Right lobe of liver (tissue), 6 donors: ENCODE results near the gene RBP2. TPM values are rescaled to one million over a fixed set of nuclear protein-coding genes. Genes with fewer than 3 reads are reported as not detected.

Experiments
- ATAC-seq, 4 donors: fragments of 200-7000 bp; cut with Tn5 transposase; one replicate each; pipeline ENCODE4 v1.9.1; 2020; ENCODE audit warnings: mild to moderate bottlenecking in 4 of 4, moderate library complexity in 4 of 4
- DNase-seq, 3 donors: peaks; one replicate each; pipeline ENCODE4 v3.0.0-alpha.2; 2020
- H3K27ac ChIP-seq, 3 donors: fragments of 200-600 bp; one replicate each; pipeline ENCODE4 v1.8.0; 2022
- H3K27me3 ChIP-seq, 2 donors: fragments of 200-600 bp; one replicate each; pipeline ENCODE4 v1.8.0; 2022
- H3K36me3 ChIP-seq, 4 donors: fragments of 200-600 bp; sonication (generic) in 1 of 4; one replicate each; pipeline versions ENCODE4 v1.5.1 to v1.8.0; 2017 to 2022; ENCODE audit warnings: control low read depth in 1 of 4
- H3K4me1 ChIP-seq, 4 donors: fragments of 200-600 bp; sonication (generic) in 1 of 4; one replicate each; pipeline versions ENCODE4 v1.5.1 to v1.8.0; 2017 to 2022; ENCODE audit warnings: control low read depth in 1 of 4
- H3K4me3 ChIP-seq, 3 donors: fragments of 200-600 bp; one replicate each; pipeline ENCODE4 v1.8.0; 2022
- H3K9me3 ChIP-seq, 4 donors: fragments of 200-600 bp; sonication (generic) in 1 of 4; one replicate each; pipeline versions ENCODE4 v1.5.1 to v1.8.0; 2017 to 2022; ENCODE audit warnings: control low read depth in 1 of 4
- CTCF ChIP-seq, 4 donors: fragments of 200-600 bp in 3 of 4; fragments of 450-650 bp in 1 of 4; IDR thresholded peaks; one replicate each; pipeline versions ENCODE4 v1.5.1 to v1.8.0; 2016 to 2022; ENCODE audit warnings: antibody characterized with exemption in 4 of 4, mild to moderate bottlenecking in 2 of 4
- POLR2A ChIP-seq: fragments of 450-650 bp; IDR thresholded peaks from one replicate; pipeline ENCODE4 v1.6.1; 2017; ENCODE audit warnings: antibody characterized with exemption, mild to moderate bottlenecking
- WGBS: methylation state at CpG from one replicate; pipeline ENCODE4 v1.1.6; 2018; ENCODE audit warnings: low coverage, low lambda C conversion rate; ENCODE audit not compliant: insufficient coverage; ENCODE audit errors: missing lambda C conversion rate; 5-methylcytosine and 5-hydroxymethylcytosine counted together
- intact Hi-C, 2 donors: fragments of 100-400 bp; cut with DNase I; formaldehyde crosslinking; loops; one replicate each; pipeline versions ENCODE4 v1.11.2 to v1.14.1; 2022
- total RNA-seq, 6 experiments: library from RNA; depleted of rRNA in 2 of 6; stranded (reverse); fragments of >200 nt in 2 of 6; fragmentation: NEBNext Ultra II Directional in 3 of 6; extraction: Animal tissue kit (Norgen Biotek cat#: 25700) in 3 of 6; gene quantifications; one replicate each; pipeline versions ENCODE4 v1.1.0 to v1.2.4, GENCODE V29; 2016 to 2023
- donor health status: DM: no; HTN: yes; CAD: no.
- donor health status: DM: no; HTN: no; CAD: no.
- donor health status: DM: no; HTN: no; CAD: no.
- donor health status: DM: no; HTN: yes; CAD: no.
- donor health status: DM: no; HTN: yes; CAD: no.

The RBP2 gene
- total RNA-seq, 6 experiments from 2014 or later, result not detected

GRCh38 chr3:139465636-139466035, 10.7 kb downstream of the RBP2 start:
- WGBS, result 97% methylated on average over 4 of the region's 7 CpGs
- H3K27me3 ChIP-seq, result no peaks in the 10 kb centered on the region
- ATAC-seq (no peak), DNase-seq (no peak)
- TF ChIP-seq CTCF (IDR thresholded peaks at IDR 0.05), result no peak
- TF ChIP-seq POLR2A, result no peak
- no peaks in the 10 kb centered on the region for H3K36me3 ChIP-seq
- H3K27ac ChIP-seq, result no peak overlapping the region
- no peaks in the 10 kb centered on the region for H3K9me3 ChIP-seq
- H3K4me3 ChIP-seq, result no peak overlapping the region
- no peaks in the 10 kb centered on the region for H3K4me1 ChIP-seq
- intact Hi-C loops, result no loop called here

GRCh38 chr3:139463466-139463865, 12.8 kb downstream of the RBP2 start:
- TF ChIP-seq POLR2A (no peak), CTCF (IDR thresholded peaks at IDR 0.05) (no peak)
- Histone ChIP-seq H3K27me3 (no peaks in the 10 kb centered on the region), H3K4me1 (no peaks in the 10 kb centered on the region), H3K9me3 (no peaks in the 10 kb centered on the region), H3K27ac (no peak overlapping the region), H3K36me3 (no peaks in the 10 kb centered on the region), H3K4me3 (no peak overlapping the region)
- 92% methylated on average over 3 of the region's 3 CpGs for WGBS
- DNase-seq (no peak), ATAC-seq (no peak)
- intact Hi-C loops, result no loop called here

- WGBS, result no CpG with 5 or more reads among the region's 2 CpGs
- no peak for ATAC-seq
- no peaks in the 10 kb centered on the region for H3K36me3 ChIP-seq
- no peaks in the 10 kb centered on the region for H3K4me1 ChIP-seq
- H3K27ac ChIP-seq, result no peak overlapping the region
- no peaks in the 10 kb centered on the region for H3K9me3 ChIP-seq
- H3K4me3 ChIP-seq, result no peak overlapping the region
- no peak for DNase-seq
- intact Hi-C loops, result no loop called here
- no peaks in the 10 kb centered on the region for H3K27me3 ChIP-seq
- TF ChIP-seq CTCF (IDR thresholded peaks at IDR 0.05) (no peak), POLR2A (no peak)
Observed at GRCh38 chr3:139460529-139460928, 15.8 kb downstream of the RBP2 start.

GRCh38 chr3:139460076-139460475, 16.2 kb downstream of the RBP2 start:
- ATAC-seq (no peak), DNase-seq (no peak)
- Histone ChIP-seq H3K27ac (no peak overlapping the region), H3K4me3 (no peak overlapping the region), H3K36me3 (no peaks in the 10 kb centered on the region), H3K4me1 (no peaks in the 10 kb centered on the region), H3K9me3 (no peaks in the 10 kb centered on the region), H3K27me3 (no peaks in the 10 kb centered on the region)
- intact Hi-C loops, result no loop called here
- TF ChIP-seq CTCF (IDR thresholded peaks at IDR 0.05) (no peak), POLR2A (no peak)

GRCh38 chr3:139458348-139458747, 18.0 kb downstream of the RBP2 start:
- TF ChIP-seq CTCF (IDR thresholded peaks at IDR 0.05), result no peak
- no peak for TF ChIP-seq POLR2A
- Histone ChIP-seq H3K27ac (no peak overlapping the region), H3K9me3 (no peaks in the 10 kb centered on the region), H3K27me3 (no peaks in the 10 kb centered on the region), H3K4me3 (no peak overlapping the region), H3K36me3 (no peaks in the 10 kb centered on the region), H3K4me1 (no peaks in the 10 kb centered on the region)
- 84% methylated on average over 7 of the region's 7 CpGs for WGBS
- DNase-seq (no peak), ATAC-seq (no peak)
- intact Hi-C loops, result no loop called here
